ENCODE measurements around the gene TDRD10. TPM values are rescaled to one million over a fixed set of nuclear protein-coding genes. Genes with fewer than 3 reads are reported as not detected.
"Not testable (repeated sequence)": the region's sequence is repeated elsewhere in the genome, so short reads cannot be mapped to it uniquely, and the experiment has no call there.

TDRD10 gene
- total RNA-seq, 1 experiment from 2014 or later = 0.31 TPM

DNA sequence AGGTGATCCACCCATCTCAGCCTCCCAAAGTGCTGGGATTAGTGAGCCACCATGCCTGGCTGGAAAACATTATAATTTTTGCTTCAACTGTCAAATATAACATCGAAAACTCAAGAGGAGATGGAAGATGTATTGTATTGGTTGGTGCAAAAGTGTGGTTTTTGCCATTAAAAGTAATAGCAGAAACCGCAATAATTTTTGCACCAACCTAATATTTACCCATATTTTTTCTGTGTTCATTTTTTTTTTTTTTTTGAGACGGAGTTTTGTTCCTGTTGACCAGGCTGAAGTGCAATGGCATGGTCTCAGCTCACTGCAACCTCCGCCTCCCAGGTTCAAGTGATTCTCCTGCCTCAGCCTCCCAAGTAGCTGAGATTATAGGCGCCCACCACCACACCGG lies 27.3 kb downstream of the TDRD10 start:
- no peaks in the 10 kb centered on the region for H3K4me1 Mint-ChIP-seq
- H3K27ac Mint-ChIP-seq = no peak overlapping the region
- H4K20me1 ChIP-seq (ENCODE audit: control insufficient read depth, insufficient read depth, insufficient read length) = no peaks in the 10 kb centered on the region
- H3K9me3 Mint-ChIP-seq = peaks cover 7 to 13% of the 10 kb centered on the region in 2 experiments; a peak in 3 of 5 replicates
- H3K79me1 ChIP-seq (ENCODE audit: insufficient read depth, low read depth, low read length, poor library complexity, severe bottlenecking) = no peaks in the 10 kb centered on the region
- no peaks in the 10 kb centered on the region for H3K4me1 ChIP-seq (ENCODE audit: insufficient read depth, low read length)
- H3K4ac ChIP-seq (ENCODE audit: low read depth, low read length) = no peak overlapping the region
- no peak overlapping the region for H3K18ac ChIP-seq (ENCODE audit: insufficient read length, low read depth, low read length)
- TF ChIP-seq, protein P1, sequence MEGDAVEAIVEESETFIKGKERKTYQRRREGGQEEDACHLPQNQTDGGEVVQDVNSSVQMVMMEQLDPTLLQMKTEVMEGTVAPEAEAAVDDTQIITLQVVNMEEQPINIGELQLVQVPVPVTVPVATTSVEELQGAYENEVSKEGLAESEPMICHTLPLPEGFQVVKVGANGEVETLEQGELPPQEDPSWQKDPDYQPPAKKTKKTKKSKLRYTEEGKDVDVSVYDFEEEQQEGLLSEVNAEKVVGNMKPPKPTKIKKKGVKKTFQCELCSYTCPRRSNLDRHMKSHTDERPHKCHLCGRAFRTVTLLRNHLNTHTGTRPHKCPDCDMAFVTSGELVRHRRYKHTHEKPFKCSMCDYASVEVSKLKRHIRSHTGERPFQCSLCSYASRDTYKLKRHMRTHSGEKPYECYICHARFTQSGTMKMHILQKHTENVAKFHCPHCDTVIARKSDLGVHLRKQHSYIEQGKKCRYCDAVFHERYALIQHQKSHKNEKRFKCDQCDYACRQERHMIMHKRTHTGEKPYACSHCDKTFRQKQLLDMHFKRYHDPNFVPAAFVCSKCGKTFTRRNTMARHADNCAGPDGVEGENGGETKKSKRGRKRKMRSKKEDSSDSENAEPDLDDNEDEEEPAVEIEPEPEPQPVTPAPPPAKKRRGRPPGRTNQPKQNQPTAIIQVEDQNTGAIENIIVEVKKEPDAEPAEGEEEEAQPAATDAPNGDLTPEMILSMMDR (conservative IDR thresholded peaks at IDR 0.05) = no peak
- H4K91ac ChIP-seq (ENCODE audit: insufficient read length, low read depth, low read length) = no peak overlapping the region
- H2BK12ac ChIP-seq (ENCODE audit: insufficient read length, low read depth, low read length) = no peak overlapping the region
- no peaks in the 10 kb centered on the region for H3K23me2 ChIP-seq (ENCODE audit: insufficient read length, low read depth, low read length, poor library complexity, severe bottlenecking)
- no peak overlapping the region for H4K8ac ChIP-seq (replicated peaks; ENCODE audit: insufficient read length, low read depth, low read length)
- H3K4me2 ChIP-seq (ENCODE audit: insufficient read depth, insufficient read length, low read length) = no peak overlapping the region
- H2BK5ac ChIP-seq (ENCODE audit: insufficient read length, low read length) = no peak overlapping the region
- H3K9me3 ChIP-seq (ENCODE audit: control insufficient read depth, low read depth, low read length) = no peaks in the 10 kb centered on the region
- no peak overlapping the region for H2AFZ ChIP-seq (ENCODE audit: low read length)
- H3K9ac ChIP-seq (ENCODE audit: extremely low read depth, insufficient read length, low read length) = no peak overlapping the region
- no peak overlapping the region for H3K14ac ChIP-seq (ENCODE audit: insufficient read depth, low read length)
- H4K5ac ChIP-seq (ENCODE audit: insufficient read length, low read depth, low read length) = no peak overlapping the region
- no peaks in the 10 kb centered on the region for H3K79me2 ChIP-seq (ENCODE audit: insufficient read depth, low read length)
- H3K56ac ChIP-seq (ENCODE audit: insufficient read length, low read depth, low read length) = no peak overlapping the region
- H3K23ac ChIP-seq (ENCODE audit: insufficient read length, low read depth, low read length) = no peak overlapping the region
- H3K4me3 Mint-ChIP-seq = no peak overlapping the region
- H3T11ph ChIP-seq (ENCODE audit: low read length) = no peak overlapping the region
- no peaks in the 10 kb centered on the region for H3K36me3 Mint-ChIP-seq (ENCODE audit: insufficient read depth in 1 of 3, low read depth in 3 of 3)
- H3K27me3 ChIP-seq (ENCODE audit: insufficient read depth, low read length) = no peaks in the 10 kb centered on the region
- H2BK20ac ChIP-seq (ENCODE audit: low read depth, low read length, poor library complexity, severe bottlenecking) = no peak overlapping the region
- H3K27ac ChIP-seq (ENCODE audit: insufficient read length, low read depth, low read length) = no peak overlapping the region
- H3K27me3 Mint-ChIP-seq (ENCODE audit: low read depth) = peaks cover 2% of the 10 kb centered on the region; the same call in 1 of the 2 replicates
- WGBS (ENCODE audit: extremely low coverage, insufficient read length, low lambda C conversion rate) = no CpG with 5 or more reads among the region's 6 CpGs
- no peak overlapping the region for H2AK5ac ChIP-seq (ENCODE audit: insufficient read length, low read length)
- H2BK120ac ChIP-seq (ENCODE audit: low read depth, low read length, poor library complexity, severe bottlenecking) = no peak overlapping the region
- DNase-seq = no peak
- H2BK15ac ChIP-seq (ENCODE audit: low read depth, low read length) = no peak overlapping the region

DNA sequence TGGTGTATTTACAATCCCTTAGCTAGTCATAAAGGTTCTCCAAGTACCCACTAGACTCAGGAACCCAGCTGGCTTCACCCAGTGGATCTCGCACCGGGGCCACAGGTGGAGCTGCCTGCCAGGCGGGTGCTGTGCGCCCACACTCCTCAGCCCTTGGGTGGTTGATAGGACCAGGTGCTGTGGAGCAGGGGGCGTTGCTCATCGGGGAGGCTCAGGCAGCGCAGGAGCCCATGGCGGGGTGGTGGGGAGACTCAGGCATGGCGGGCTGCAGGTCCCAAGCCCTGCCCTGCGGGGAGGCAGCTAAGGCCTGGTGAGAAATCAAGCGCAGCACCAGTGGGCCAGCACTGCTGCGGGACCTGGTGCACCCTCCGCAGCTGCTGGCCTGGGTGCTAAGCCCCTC lies 29.9 kb downstream of the TDRD10 start:
- not testable (repeated sequence) for H3K4me3 Mint-ChIP-seq; H4K8ac ChIP-seq (replicated peaks; ENCODE audit: insufficient read length, low read depth, low read length); H4K91ac ChIP-seq (ENCODE audit: insufficient read length, low read depth, low read length); H3K4me2 ChIP-seq (ENCODE audit: insufficient read depth, insufficient read length, low read length); H3K4me1 Mint-ChIP-seq; H3K4ac ChIP-seq (ENCODE audit: low read depth, low read length); H3K79me2 ChIP-seq (ENCODE audit: insufficient read depth, low read length); H3K27me3 ChIP-seq (ENCODE audit: insufficient read depth, low read length); H3K9me3 ChIP-seq (ENCODE audit: control insufficient read depth, low read depth, low read length); DNase-seq; H3K23me2 ChIP-seq (ENCODE audit: insufficient read length, low read depth, low read length, poor library complexity, severe bottlenecking); H3K27ac Mint-ChIP-seq; H3K36me3 Mint-ChIP-seq (ENCODE audit: insufficient read depth in 1 of 3, low read depth in 3 of 3); H3K9ac ChIP-seq (ENCODE audit: extremely low read depth, insufficient read length, low read length); H2BK12ac ChIP-seq (ENCODE audit: insufficient read length, low read depth, low read length); H2BK15ac ChIP-seq (ENCODE audit: low read depth, low read length); H3K4me1 ChIP-seq (ENCODE audit: insufficient read depth, low read length); H2BK120ac ChIP-seq (ENCODE audit: low read depth, low read length, poor library complexity, severe bottlenecking); H2BK20ac ChIP-seq (ENCODE audit: low read depth, low read length, poor library complexity, severe bottlenecking); H3K18ac ChIP-seq (ENCODE audit: insufficient read length, low read depth, low read length); H2AK5ac ChIP-seq (ENCODE audit: insufficient read length, low read length); H2AFZ ChIP-seq (ENCODE audit: low read length); H2BK5ac ChIP-seq (ENCODE audit: insufficient read length, low read length); H3K14ac ChIP-seq (ENCODE audit: insufficient read depth, low read length); H4K20me1 ChIP-seq (ENCODE audit: control insufficient read depth, insufficient read depth, insufficient read length); H3K27ac ChIP-seq (ENCODE audit: insufficient read length, low read depth, low read length); H3K23ac ChIP-seq (ENCODE audit: insufficient read length, low read depth, low read length); H3K79me1 ChIP-seq (ENCODE audit: insufficient read depth, low read depth, low read length, poor library complexity, severe bottlenecking); H3T11ph ChIP-seq (ENCODE audit: low read length); H3K56ac ChIP-seq (ENCODE audit: insufficient read length, low read depth, low read length); H4K5ac ChIP-seq (ENCODE audit: insufficient read length, low read depth, low read length)
- Mint-ChIP-seq H3K27me3 (ENCODE audit: low read depth) (peaks cover 10% of the 10 kb centered on the region), H3K9me3 (peaks cover 7 to 13% of the 10 kb centered on the region in 2 experiments; a peak in 3 of 5 replicates)
- no CpG with 5 or more reads among the region's 13 CpGs for WGBS (ENCODE audit: extremely low coverage, insufficient read length, low lambda C conversion rate)
